Hematopoietic multipotent progenitor cell treated with erythropoietin and hydrocortisone succinate and interleukin-3 and kit ligand, for 6 days (in vitro differentiated cells): Measurements from ENCODE around the gene FBXO47.

ENCODE experiments used
- DNase-seq: peaks from one replicate; pipeline ENCODE4 v3.0.0-alpha.2; 2015

Gene FBXO47

GRCh38 chr17:38967290-38967738, at the start of gene FBXO47:
TSS of gene FBXO47 (minus strand) at chr17:38967403. CDS start at chr17:38963025, 4,378 bp downstream.
- peak; percentile 94 for DNase-seq

GRCh38 chr17:39016193-39017153, 49.3 kb upstream of the FBXO47 start:
- peak; percentile 33 for DNase-seq

- DNase-seq = no peak
Observed at GRCh38 chr17:39015546-39015935, 48.3 kb upstream of the FBXO47 start.

GRCh38 chr17:39014795-39015545, 47.8 kb upstream of the FBXO47 start:
- no peak for DNase-seq

GRCh38 chr17:39014044-39014794, 47.0 kb upstream of the FBXO47 start:
- no peak for DNase-seq

GRCh38 chr17:39012725-39013124, 45.5 kb upstream of the FBXO47 start:
- DNase-seq = no peak

GRCh38 chr17:39011907-39012468, 44.8 kb upstream of the FBXO47 start:
- no peak for DNase-seq

GRCh38 chr17:39009581-39010001, 42.4 kb upstream of the FBXO47 start:
- DNase-seq = no peak

GRCh38 chr17:39008633-39009032, 41.4 kb upstream of the FBXO47 start:
- DNase-seq = no peak

GRCh38 chr17:39002991-39003715, 36.0 kb upstream of the FBXO47 start:
- peak; percentile 68 for DNase-seq

GRCh38 chr17:39001703-39002637, 34.8 kb upstream of the FBXO47 start:
- peak; percentile 59 for DNase-seq

GRCh38 chr17:39000021-39000601, 32.9 kb upstream of the FBXO47 start:
- DNase-seq = no peak

GRCh38 chr17:38996660-38997337, 29.6 kb upstream of the FBXO47 start:
- DNase-seq = no peak

GRCh38 chr17:38994026-38994425, 26.8 kb upstream of the FBXO47 start:
- no peak for DNase-seq

GRCh38 chr17:38984666-38985065, 17.5 kb upstream of the FBXO47 start:
- no peak for DNase-seq

- peak; percentile 87 for DNase-seq
Observed at GRCh38 chr17:38982858-38983746, 15.9 kb upstream of the FBXO47 start.

- no peak for DNase-seq
Observed at GRCh38 chr17:38981636-38982035, 14.4 kb upstream of the FBXO47 start.

- no peak for DNase-seq
Observed at GRCh38 chr17:38980490-38981217, 13.5 kb upstream of the FBXO47 start.
